Measurements from ENCODE around the gene ASCC2. TPM values are rescaled to one million over a fixed set of nuclear protein-coding genes. Genes with fewer than 3 reads are reported as not detected.

ASCC2 gene
- total RNA-seq, 1 experiment from 2014 or later = 43.6 TPM

- Mint-ChIP-seq H3K4me1 (peaks cover 5% of the 10 kb centered on the region), H3K9me3 (no peaks in the 10 kb centered on the region), H3K36me3 (peaks cover 12% of the 10 kb centered on the region), H3K27ac (peak overlapping the region; percentile 78; the same call in 1 of the 2 replicates), H3K4me3 (no peak overlapping the region), H3K27me3 (ENCODE audit: low read depth) (no peaks in the 10 kb centered on the region)
- no peak for ATAC-seq
- POLR2A ChIA-PET = no interaction called here
- no peak for DNase-seq (ENCODE audit: low spot score)
- TF ChIP-seq CBFB (CRISPR knock-in tag; IDR thresholded peaks at IDR 0.05; ENCODE audit: low read depth) (no peak), NFATC4 (CRISPR knock-in tag; IDR thresholded peaks at IDR 0.05) (no peak), ETV6 (CRISPR knock-in tag; IDR thresholded peaks at IDR 0.05) (no peak), ZBTB21 (CRISPR knock-in tag; IDR thresholded peaks at IDR 0.05; ENCODE audit: borderline replicate concordance) (no peak)
- TF ChIP-seq, protein P1, sequence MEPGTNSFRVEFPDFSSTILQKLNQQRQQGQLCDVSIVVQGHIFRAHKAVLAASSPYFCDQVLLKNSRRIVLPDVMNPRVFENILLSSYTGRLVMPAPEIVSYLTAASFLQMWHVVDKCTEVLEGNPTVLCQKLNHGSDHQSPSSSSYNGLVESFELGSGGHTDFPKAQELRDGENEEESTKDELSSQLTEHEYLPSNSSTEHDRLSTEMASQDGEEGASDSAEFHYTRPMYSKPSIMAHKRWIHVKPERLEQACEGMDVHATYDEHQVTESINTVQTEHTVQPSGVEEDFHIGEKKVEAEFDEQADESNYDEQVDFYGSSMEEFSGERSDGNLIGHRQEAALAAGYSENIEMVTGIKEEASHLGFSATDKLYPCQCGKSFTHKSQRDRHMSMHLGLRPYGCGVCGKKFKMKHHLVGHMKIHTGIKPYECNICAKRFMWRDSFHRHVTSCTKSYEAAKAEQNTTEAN (CRISPR knock-in tag; IDR thresholded peaks at IDR 0.05) = no peak
- CTCF ChIA-PET = no interaction called here
Observed at GRCh38 chr22:29787371-29787980, 50.6 kb downstream of the ASCC2 start.

- peak overlapping the region; percentile 20 for H3K27ac Mint-ChIP-seq
- ChIA-PET CTCF (interaction anchor here (0.5 to 1.7 kb wide), 2 partner anchors 96 to 469 kb away, joined by 4 to 6 read pairs; no protein-coding TSS in a partner anchor), POLR2A (no interaction called here)
- no peak overlapping the region for H3K4me3 Mint-ChIP-seq
- DNase-seq (ENCODE audit: low spot score) = no peak
- no peaks in the 10 kb centered on the region for H3K27me3 Mint-ChIP-seq (ENCODE audit: low read depth)
- H3K9me3 Mint-ChIP-seq = no peaks in the 10 kb centered on the region
- peaks cover 6% of the 10 kb centered on the region for H3K4me1 Mint-ChIP-seq
- TF ChIP-seq NR2C2 (CRISPR knock-in tag; IDR thresholded peaks at IDR 0.05) = no peak
- no peak for TF ChIP-seq NFE2L1 (CRISPR knock-in tag; IDR thresholded peaks at IDR 0.05)
- TF ChIP-seq, protein P2, sequence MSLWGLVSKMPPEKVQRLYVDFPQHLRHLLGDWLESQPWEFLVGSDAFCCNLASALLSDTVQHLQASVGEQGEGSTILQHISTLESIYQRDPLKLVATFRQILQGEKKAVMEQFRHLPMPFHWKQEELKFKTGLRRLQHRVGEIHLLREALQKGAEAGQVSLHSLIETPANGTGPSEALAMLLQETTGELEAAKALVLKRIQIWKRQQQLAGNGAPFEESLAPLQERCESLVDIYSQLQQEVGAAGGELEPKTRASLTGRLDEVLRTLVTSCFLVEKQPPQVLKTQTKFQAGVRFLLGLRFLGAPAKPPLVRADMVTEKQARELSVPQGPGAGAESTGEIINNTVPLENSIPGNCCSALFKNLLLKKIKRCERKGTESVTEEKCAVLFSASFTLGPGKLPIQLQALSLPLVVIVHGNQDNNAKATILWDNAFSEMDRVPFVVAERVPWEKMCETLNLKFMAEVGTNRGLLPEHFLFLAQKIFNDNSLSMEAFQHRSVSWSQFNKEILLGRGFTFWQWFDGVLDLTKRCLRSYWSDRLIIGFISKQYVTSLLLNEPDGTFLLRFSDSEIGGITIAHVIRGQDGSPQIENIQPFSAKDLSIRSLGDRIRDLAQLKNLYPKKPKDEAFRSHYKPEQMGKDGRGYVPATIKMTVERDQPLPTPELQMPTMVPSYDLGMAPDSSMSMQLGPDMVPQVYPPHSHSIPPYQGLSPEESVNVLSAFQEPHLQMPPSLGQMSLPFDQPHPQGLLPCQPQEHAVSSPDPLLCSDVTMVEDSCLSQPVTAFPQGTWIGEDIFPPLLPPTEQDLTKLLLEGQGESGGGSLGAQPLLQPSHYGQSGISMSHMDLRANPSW (CRISPR knock-in tag; conservative IDR thresholded peaks at IDR 0.05; ENCODE audit: low read depth) = no peak
- no peak for TF ChIP-seq ZBTB21 (CRISPR knock-in tag; IDR thresholded peaks at IDR 0.05; ENCODE audit: borderline replicate concordance)
- no peak for TF ChIP-seq CBFB (CRISPR knock-in tag; IDR thresholded peaks at IDR 0.05; ENCODE audit: low read depth)
- TF ChIP-seq, protein P3, sequence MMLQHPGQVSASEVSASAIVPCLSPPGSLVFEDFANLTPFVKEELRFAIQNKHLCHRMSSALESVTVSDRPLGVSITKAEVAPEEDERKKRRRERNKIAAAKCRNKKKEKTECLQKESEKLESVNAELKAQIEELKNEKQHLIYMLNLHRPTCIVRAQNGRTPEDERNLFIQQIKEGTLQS (CRISPR knock-in tag; conservative IDR thresholded peaks at IDR 0.05) = no peak
- TF ChIP-seq MXD4 (CRISPR knock-in tag; IDR thresholded peaks at IDR 0.05; ENCODE audit: borderline replicate concordance) = no peak
- TF ChIP-seq TEAD1 (CRISPR knock-in tag; IDR thresholded peaks at IDR 0.05) = no peak
- TF ChIP-seq, protein P4, sequence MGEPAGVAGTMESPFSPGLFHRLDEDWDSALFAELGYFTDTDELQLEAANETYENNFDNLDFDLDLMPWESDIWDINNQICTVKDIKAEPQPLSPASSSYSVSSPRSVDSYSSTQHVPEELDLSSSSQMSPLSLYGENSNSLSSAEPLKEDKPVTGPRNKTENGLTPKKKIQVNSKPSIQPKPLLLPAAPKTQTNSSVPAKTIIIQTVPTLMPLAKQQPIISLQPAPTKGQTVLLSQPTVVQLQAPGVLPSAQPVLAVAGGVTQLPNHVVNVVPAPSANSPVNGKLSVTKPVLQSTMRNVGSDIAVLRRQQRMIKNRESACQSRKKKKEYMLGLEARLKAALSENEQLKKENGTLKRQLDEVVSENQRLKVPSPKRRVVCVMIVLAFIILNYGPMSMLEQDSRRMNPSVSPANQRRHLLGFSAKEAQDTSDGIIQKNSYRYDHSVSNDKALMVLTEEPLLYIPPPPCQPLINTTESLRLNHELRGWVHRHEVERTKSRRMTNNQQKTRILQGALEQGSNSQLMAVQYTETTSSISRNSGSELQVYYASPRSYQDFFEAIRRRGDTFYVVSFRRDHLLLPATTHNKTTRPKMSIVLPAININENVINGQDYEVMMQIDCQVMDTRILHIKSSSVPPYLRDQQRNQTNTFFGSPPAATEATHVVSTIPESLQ (CRISPR knock-in tag; IDR thresholded peaks at IDR 0.05) = no peak
- peaks cover 10% of the 10 kb centered on the region for H3K36me3 Mint-ChIP-seq
- ATAC-seq = no peak
Observed at GRCh38 chr22:29786031-29786430, 52.0 kb downstream of the ASCC2 start.

DNA sequence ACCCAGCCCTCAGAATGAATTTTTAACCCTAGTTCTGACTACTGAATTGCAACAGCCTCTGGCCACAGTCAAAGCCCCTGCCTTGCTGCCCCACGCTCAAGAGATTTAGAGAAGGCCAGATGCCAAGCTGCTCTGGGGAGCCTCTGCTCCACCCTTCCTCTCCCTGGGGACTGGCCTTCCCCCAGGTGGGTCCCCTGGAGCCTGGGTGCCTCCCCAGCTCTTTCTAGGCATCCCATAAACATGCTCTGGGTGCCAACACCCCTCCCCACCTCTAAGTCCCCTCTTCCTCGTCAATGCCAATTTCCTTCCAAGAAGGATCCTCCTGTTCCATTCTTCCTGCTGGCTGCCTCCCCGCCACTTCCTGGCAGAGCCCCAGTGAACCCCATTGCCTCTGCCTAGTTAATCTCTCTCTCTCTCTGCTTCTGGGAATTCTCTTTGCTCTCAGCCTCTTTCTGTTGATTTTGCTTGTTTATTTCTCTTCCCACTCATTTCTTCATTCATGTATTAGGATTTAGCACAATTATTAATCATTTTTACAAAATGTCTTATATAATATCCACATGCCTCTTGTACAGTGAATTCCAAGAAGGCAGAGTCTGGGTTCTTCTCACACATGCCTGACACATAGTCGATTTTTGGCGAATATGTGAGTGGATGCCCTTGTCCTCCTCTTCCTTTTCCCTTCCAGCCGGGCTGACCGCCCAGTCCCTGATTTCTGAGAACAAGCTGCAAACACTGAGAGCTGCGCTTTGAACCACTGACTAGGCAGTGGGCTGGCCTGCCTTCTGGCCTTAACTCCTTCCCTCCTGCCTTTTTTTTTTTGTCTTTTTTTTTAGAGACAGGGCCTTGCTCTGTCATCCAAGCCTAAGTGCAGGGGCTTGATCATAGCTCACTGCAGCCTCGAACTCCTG lies 53.4 kb downstream of the ASCC2 start:
- CTCF ChIA-PET = interaction anchor here (0.6 to 0.9 kb wide), 2 partner anchors 11 to 95 kb away, joined by 3 read pairs; no protein-coding TSS in a partner anchor
- Mint-ChIP-seq H3K4me1 (peaks cover 9% of the 10 kb centered on the region), H3K27me3 (ENCODE audit: low read depth) (no peaks in the 10 kb centered on the region), H3K4me3 (no peak overlapping the region), H3K36me3 (peaks cover 5% of the 10 kb centered on the region), H3K9me3 (no peaks in the 10 kb centered on the region), H3K27ac (0 out of 2 replicates have a peak overlapping the region, but pooled peaks have one; percentile 43)
- no peak for ATAC-seq
- POLR2A ChIA-PET = interaction anchor here (0.5 to 0.6 kb wide), 2 partner anchors 12 to 948 kb away, joined by 3 to 4 read pairs; no protein-coding TSS in a partner anchor
- no peak for DNase-seq (ENCODE audit: low spot score)
- TF ChIP-seq ZNF263 (CRISPR knock-in tag; IDR thresholded peaks at IDR 0.05; ENCODE audit: low read depth) (no peak), CREB1 (CRISPR knock-in tag; IDR thresholded peaks at IDR 0.05) (no peak), ZBTB21 (CRISPR knock-in tag; IDR thresholded peaks at IDR 0.05; ENCODE audit: borderline replicate concordance) (no peak), ZNF671 (CRISPR knock-in tag; IDR thresholded peaks at IDR 0.05) (no peak), GABPB1 (CRISPR knock-in tag; IDR thresholded peaks at IDR 0.05) (no peak), TCF7 (CRISPR knock-in tag; IDR thresholded peaks at IDR 0.05; ENCODE audit: low read depth) (no peak), MYBL2 (CRISPR knock-in tag; IDR thresholded peaks at IDR 0.05) (no peak), ETV6 (CRISPR knock-in tag; IDR thresholded peaks at IDR 0.05) (no peak), NR1H2 (CRISPR knock-in tag; IDR thresholded peaks at IDR 0.05) (no peak), NR3C1 (CRISPR knock-in tag; conservative IDR thresholded peaks at IDR 0.05; ENCODE audit: low read depth) (no peak), GRHL2 (CRISPR knock-in tag; IDR thresholded peaks at IDR 0.05; ENCODE audit: insufficient replicate concordance, severe bottlenecking) (no peak), ELF4 (CRISPR knock-in tag; IDR thresholded peaks at IDR 0.05; ENCODE audit: low read depth) (no peak), NFYB (CRISPR knock-in tag; conservative IDR thresholded peaks at IDR 0.05; ENCODE audit: low read depth) (no peak)
- TF ChIP-seq, protein P5, sequence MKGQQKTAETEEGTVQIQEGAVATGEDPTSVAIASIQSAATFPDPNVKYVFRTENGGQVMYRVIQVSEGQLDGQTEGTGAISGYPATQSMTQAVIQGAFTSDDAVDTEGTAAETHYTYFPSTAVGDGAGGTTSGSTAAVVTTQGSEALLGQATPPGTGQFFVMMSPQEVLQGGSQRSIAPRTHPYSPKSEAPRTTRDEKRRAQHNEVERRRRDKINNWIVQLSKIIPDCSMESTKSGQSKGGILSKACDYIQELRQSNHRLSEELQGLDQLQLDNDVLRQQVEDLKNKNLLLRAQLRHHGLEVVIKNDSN (CRISPR knock-in tag; IDR thresholded peaks at IDR 0.05) = no peak

Data from WTC11 (cell line).